HepG2 (cell line): ENCODE results near the gene PPP1R27. TPM values are rescaled to one million over a fixed set of nuclear protein-coding genes. Genes with fewer than 3 reads are reported as not detected.

Experiments
- BORCS8-MEF2B ChIP-seq: sonication (generic); formaldehyde crosslinking; IDR thresholded peaks from 2 replicates; pipeline ENCODE4 v1.8.0; 2022; ENCODE audit warnings: mild to moderate bottlenecking, missing genetic modification reagents
- GFI1 ChIP-seq: sonication (generic); formaldehyde crosslinking; IDR thresholded peaks from 2 replicates; pipeline ENCODE4 v1.5.0; 2020; ENCODE audit warnings: missing genetic modification reagents, mild to moderate bottlenecking, borderline replicate concordance
- HHEX ChIP-seq: IDR thresholded peaks from 2 replicates; pipeline ENCODE4 v1.6.1; 2016; ENCODE audit warnings: control low read depth
- KLF6 ChIP-seq: IDR thresholded peaks from 2 replicates; pipeline ENCODE4 v1.8.0; 2016; ENCODE audit warnings: missing biosample characterization, missing genetic modification reagents
- NCOR1 ChIP-seq: fragments of 200-600 bp; sonication (generic); IDR thresholded peaks from 2 replicates; pipeline ENCODE4 v1.7.0; 2017; ENCODE audit warnings: antibody characterized with exemption, low read length, borderline replicate concordance
- NFRKB ChIP-seq: fragments of 450-650 bp; IDR thresholded peaks from 2 replicates; pipeline ENCODE4 v1.6.1; 2017
- SMYD3 ChIP-seq: sonication (generic); formaldehyde crosslinking; IDR thresholded peaks from 2 replicates; pipeline ENCODE4 v1.8.1; 2023; ENCODE audit warnings: mild to moderate bottlenecking, missing genetic modification reagents
- U2AF1 ChIP-seq: fragments of 200-400 bp; formaldehyde crosslinking; optimal IDR thresholded peaks from 2 replicates; pipeline ENCODE3; 2017; ENCODE audit warnings: mild to moderate bottlenecking, low read depth, low read length
- ZFP36 ChIP-seq: fragments of 150-350 bp; IDR thresholded peaks from 2 replicates; pipeline ENCODE4 v1.6.1; 2018; ENCODE audit warnings: borderline replicate concordance, low read length, low read depth; ENCODE audit not compliant: partially characterized antibody
- ZNF333 ChIP-seq: sonication (generic); formaldehyde crosslinking; IDR thresholded peaks from 2 replicates; pipeline ENCODE4 v1.4.0; 2020; ENCODE audit warnings: mild to moderate bottlenecking, missing genetic modification reagents, borderline replicate concordance
- ZSCAN9 ChIP-seq: IDR thresholded peaks from 2 replicates; pipeline ENCODE4 v1.6.1; 2016; ENCODE audit warnings: borderline replicate concordance
- polyA plus RNA-seq, 8 experiments: library from polyadenylated mRNA; depleted of rRNA in 3 of 8; stranded (reverse) in 7 of 8; unstranded in 1 of 8; fragments of >200 nt; fragmentation: Illumina TruSeq in 4 of 8; extraction: Trizol in 4 of 8; gene quantifications; 2 replicates each; pipeline versions ENCODE4 v1.2.1 to v1.2.3, GENCODE V29; 2011 to 2016; ENCODE audit warnings: low read depth in 4 of 8, missing spikeins in 1 of 8, mixed read lengths in 1 of 8; ENCODE audit not compliant: insufficient read depth in 1 of 8
- total RNA-seq, 5 experiments: library from RNA; depleted of rRNA; stranded (reverse); fragments of >200 nt; fragmentation: Illumina TruSeq; extraction: Trizol; gene quantifications; 2 replicates each; pipeline ENCODE4 v1.2.3, GENCODE V29; 2016; ENCODE audit warnings: low read depth in 1 of 5
- TF ChIP-seq, protein P1 (sequence below): sonication (generic); formaldehyde crosslinking; IDR thresholded peaks from 2 replicates; pipeline ENCODE4 v1.5.0; 2020; ENCODE audit warnings: mild to moderate bottlenecking, missing genetic modification reagents, borderline replicate concordance
- TF ChIP-seq, protein P2 (sequence below): sonication (generic); formaldehyde crosslinking; IDR thresholded peaks from 2 replicates; pipeline ENCODE4 v1.9.0; 2021; ENCODE audit warnings: missing genetic modification reagents, borderline replicate concordance
- TF ChIP-seq, protein P3 (sequence below): sonication (generic); formaldehyde crosslinking; IDR thresholded peaks from 2 replicates; pipeline ENCODE4 v1.4.0; 2020; ENCODE audit warnings: missing genetic modification reagents, low read depth, mild to moderate bottlenecking, borderline replicate concordance
- TF ChIP-seq, protein P4 (sequence below): sonication (generic); formaldehyde crosslinking; IDR thresholded peaks from 2 replicates; pipeline ENCODE4 v1.4.0; 2020; ENCODE audit warnings: missing genetic modification reagents, mild to moderate bottlenecking, borderline replicate concordance

PPP1R27 gene
- total and polyA plus RNA-seq, 2 of the 13 experiments (the other 11 are each of a cell fraction or from before 2014, with no cell fraction given): 0.17 to 1.00 TPM

DNA sequence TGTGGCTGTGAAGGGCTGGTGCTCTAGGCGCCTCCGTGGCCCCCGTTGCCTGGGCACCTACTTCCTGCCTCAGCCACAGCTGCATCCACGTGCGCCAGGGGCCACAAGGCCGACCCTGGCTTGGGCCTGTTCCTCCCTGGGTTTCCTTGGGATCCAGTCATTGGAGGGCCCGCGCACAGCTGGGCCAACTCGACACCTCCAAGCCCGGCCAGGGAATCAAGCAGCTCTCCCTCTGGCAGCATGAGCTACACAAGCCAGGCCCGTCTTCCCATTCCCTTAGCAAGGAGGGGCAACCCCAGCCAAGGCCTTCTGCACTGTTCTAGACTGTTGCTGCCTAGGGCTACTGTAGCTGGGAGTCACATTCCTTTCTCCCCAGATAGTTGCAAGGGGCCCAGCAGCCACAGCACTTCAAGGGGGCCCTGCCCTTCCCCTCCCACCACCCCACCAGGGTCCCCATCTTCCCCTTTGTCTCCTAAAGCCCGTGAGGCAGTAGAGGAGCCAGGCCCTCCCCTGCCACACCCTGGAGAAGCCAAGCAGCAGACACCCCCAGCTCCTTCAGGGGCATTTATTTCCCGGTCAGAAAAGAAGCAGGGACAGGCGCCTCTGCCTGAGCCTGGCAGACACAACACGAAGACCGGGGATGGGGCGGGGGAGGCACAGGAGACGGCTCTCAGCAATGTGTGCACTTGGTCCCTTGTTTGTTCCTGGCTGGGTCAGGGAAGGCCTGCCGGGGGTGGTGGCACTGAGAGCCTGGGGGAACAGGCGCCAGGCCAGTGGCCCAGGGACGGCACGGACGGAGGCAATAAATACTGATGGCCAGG, 32.5 kb upstream of the PPP1R27 start (continued):
- TF ChIP-seq, protein P1, sequence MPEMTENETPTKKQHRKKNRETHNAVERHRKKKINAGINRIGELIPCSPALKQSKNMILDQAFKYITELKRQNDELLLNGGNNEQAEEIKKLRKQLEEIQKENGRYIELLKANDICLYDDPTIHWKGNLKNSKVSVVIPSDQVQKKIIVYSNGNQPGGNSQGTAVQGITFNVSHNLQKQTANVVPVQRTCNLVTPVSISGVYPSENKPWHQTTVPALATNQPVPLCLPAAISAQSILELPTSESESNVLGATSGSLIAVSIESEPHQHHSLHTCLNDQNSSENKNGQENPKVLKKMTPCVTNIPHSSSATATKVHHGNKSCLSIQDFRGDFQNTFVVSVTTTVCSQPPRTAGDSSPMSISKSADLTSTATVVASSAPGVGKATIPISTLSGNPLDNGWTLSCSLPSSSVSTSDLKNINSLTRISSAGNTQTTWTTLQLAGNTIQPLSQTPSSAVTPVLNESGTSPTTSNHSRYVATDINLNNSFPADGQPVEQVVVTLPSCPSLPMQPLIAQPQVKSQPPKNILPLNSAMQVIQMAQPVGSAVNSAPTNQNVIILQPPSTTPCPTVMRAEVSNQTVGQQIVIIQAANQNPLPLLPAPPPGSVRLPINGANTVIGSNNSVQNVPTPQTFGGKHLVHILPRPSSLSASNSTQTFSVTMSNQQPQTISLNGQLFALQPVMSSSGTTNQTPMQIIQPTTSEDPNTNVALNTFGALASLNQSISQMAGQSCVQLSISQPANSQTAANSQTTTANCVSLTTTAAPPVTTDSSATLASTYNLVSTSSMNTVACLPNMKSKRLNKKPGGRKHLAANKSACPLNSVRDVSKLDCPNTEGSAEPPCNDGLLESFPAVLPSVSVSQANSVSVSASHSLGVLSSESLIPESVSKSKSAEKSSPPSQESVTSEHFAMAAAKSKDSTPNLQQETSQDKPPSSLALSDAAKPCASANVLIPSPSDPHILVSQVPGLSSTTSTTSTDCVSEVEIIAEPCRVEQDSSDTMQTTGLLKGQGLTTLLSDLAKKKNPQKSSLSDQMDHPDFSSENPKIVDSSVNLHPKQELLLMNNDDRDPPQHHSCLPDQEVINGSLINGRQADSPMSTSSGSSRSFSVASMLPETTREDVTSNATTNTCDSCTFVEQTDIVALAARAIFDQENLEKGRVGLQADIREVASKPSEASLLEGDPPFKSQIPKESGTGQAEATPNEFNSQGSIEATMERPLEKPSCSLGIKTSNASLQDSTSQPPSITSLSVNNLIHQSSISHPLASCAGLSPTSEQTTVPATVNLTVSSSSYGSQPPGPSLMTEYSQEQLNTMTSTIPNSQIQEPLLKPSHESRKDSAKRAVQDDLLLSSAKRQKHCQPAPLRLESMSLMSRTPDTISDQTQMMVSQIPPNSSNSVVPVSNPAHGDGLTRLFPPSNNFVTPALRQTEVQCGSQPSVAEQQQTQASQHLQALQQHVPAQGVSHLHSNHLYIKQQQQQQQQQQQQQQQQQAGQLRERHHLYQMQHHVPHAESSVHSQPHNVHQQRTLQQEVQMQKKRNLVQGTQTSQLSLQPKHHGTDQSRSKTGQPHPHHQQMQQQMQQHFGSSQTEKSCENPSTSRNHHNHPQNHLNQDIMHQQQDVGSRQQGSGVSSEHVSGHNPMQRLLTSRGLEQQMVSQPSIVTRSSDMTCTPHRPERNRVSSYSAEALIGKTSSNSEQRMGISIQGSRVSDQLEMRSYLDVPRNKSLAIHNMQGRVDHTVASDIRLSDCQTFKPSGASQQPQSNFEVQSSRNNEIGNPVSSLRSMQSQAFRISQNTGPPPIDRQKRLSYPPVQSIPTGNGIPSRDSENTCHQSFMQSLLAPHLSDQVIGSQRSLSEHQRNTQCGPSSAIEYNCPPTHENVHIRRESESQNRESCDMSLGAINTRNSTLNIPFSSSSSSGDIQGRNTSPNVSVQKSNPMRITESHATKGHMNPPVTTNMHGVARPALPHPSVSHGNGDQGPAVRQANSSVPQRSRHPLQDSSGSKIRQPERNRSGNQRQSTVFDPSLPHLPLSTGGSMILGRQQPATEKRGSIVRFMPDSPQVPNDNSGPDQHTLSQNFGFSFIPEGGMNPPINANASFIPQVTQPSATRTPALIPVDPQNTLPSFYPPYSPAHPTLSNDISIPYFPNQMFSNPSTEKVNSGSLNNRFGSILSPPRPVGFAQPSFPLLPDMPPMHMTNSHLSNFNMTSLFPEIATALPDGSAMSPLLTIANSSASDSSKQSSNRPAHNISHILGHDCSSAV: no peak
- TF ChIP-seq, protein P2, sequence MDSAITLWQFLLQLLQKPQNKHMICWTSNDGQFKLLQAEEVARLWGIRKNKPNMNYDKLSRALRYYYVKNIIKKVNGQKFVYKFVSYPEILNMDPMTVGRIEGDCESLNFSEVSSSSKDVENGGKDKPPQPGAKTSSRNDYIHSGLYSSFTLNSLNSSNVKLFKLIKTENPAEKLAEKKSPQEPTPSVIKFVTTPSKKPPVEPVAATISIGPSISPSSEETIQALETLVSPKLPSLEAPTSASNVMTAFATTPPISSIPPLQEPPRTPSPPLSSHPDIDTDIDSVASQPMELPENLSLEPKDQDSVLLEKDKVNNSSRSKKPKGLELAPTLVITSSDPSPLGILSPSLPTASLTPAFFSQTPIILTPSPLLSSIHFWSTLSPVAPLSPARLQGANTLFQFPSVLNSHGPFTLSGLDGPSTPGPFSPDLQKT: no peak; the same call in 1 of the 2 replicates
- TF ChIP-seq NFRKB: no peak
- TF ChIP-seq KLF6 (CRISPR knock-in tag): 0 out of 2 replicates have a peak, but pooled peaks have one; percentile 20
- no peak for TF ChIP-seq ZFP36
- TF ChIP-seq, protein P3, sequence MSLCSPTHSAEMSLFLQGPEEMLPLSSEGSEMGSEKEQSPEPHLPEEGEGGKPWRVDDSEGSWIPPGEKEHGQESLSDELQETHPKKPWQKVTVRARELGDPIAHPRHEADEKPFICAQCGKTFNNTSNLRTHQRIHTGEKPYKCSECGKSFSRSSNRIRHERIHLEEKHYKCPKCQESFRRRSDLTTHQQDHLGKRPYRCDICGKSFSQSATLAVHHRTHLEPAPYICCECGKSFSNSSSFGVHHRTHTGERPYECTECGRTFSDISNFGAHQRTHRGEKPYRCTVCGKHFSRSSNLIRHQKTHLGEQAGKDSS: no peak; the same call in 1 of the 2 replicates
- no peak for TF ChIP-seq HHEX (CRISPR knock-in tag)
- peak; percentile 14; the same call in 1 of the 2 replicates for TF ChIP-seq ZSCAN9 (CRISPR knock-in tag)
- TF ChIP-seq, protein P4, sequence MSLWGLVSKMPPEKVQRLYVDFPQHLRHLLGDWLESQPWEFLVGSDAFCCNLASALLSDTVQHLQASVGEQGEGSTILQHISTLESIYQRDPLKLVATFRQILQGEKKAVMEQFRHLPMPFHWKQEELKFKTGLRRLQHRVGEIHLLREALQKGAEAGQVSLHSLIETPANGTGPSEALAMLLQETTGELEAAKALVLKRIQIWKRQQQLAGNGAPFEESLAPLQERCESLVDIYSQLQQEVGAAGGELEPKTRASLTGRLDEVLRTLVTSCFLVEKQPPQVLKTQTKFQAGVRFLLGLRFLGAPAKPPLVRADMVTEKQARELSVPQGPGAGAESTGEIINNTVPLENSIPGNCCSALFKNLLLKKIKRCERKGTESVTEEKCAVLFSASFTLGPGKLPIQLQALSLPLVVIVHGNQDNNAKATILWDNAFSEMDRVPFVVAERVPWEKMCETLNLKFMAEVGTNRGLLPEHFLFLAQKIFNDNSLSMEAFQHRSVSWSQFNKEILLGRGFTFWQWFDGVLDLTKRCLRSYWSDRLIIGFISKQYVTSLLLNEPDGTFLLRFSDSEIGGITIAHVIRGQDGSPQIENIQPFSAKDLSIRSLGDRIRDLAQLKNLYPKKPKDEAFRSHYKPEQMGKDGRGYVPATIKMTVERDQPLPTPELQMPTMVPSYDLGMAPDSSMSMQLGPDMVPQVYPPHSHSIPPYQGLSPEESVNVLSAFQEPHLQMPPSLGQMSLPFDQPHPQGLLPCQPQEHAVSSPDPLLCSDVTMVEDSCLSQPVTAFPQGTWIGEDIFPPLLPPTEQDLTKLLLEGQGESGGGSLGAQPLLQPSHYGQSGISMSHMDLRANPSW (CRISPR knock-in tag): peak; percentile 86; the same call in 1 of the 2 replicates
- 0 out of 2 replicates have a peak, but pooled peaks have one; percentile 54 for TF ChIP-seq ZNF333
- TF ChIP-seq NCOR1: no peak
- TF ChIP-seq BORCS8-MEF2B (CRISPR knock-in tag): peak; percentile 87
- TF ChIP-seq GFI1 (CRISPR knock-in tag): no peak
- peak; percentile 48; the same call in 1 of the 2 replicates for TF ChIP-seq SMYD3 (CRISPR knock-in tag)
- peak; percentile 18 for TF ChIP-seq U2AF1
